Testis (tissue), 3 donors: ENCODE measurements around the gene ARID1B. TPM values are rescaled to one million over a fixed set of nuclear protein-coding genes. Genes with fewer than 3 reads are reported as not detected.

ENCODE experiments used
- DNase-seq: peaks from one replicate; pipeline ENCODE4 v3.0.0-alpha.2; 2019
- H3K27ac ChIP-seq, 2 donors: fragments of 200-600 bp; sonication (generic); one replicate each; pipeline ENCODE4 v1.5.1; 2019
- H3K27me3 ChIP-seq: fragments of 200-600 bp; sonication (generic); one replicate; pipeline ENCODE4 v1.5.1; 2019
- H3K36me3 ChIP-seq: fragments of 200-600 bp; sonication (generic); one replicate; pipeline ENCODE4 v1.5.1; 2017; ENCODE audit warnings: low read depth; ENCODE audit errors: missing control alignments
- H3K4me1 ChIP-seq: fragments of 200-600 bp; sonication (generic); one replicate; pipeline ENCODE4 v1.5.1; 2019
- H3K4me3 ChIP-seq, 2 donors: fragments of 200-600 bp; sonication (generic); one replicate each; pipeline ENCODE4 v1.5.1; 2017 to 2019
- H3K9me3 ChIP-seq: fragments of 200-600 bp; sonication (generic); one replicate; pipeline ENCODE4 v1.5.1; 2017
- POLR2A ChIP-seq: fragments of 450-650 bp; IDR thresholded peaks from one replicate; pipeline ENCODE4 v1.6.1; 2017; ENCODE audit warnings: antibody characterized with exemption, mild to moderate bottlenecking, moderate library complexity
- WGBS, 2 donors: methylation state at CpG; one replicate each; pipeline ENCODE4 v1.1.5; 2018; 5-methylcytosine and 5-hydroxymethylcytosine counted together
- intact Hi-C: fragments of 100-400 bp; cut with DNase I; formaldehyde crosslinking; loops from one replicate; pipeline ENCODE4 v1.15.1; 2023; ENCODE audit warnings: low total_unique reads
- polyA plus RNA-seq: library from polyadenylated mRNA; stranded (reverse); fragments of 350-450 nt; fragmentation: Illumina TruSeq; extraction: RNeasy Lipid Tissue Mini Kit (QIAGEN cat#74804); gene quantifications from one replicate; pipeline ENCODE4 v1.2.3, GENCODE V29; 2014; ENCODE audit warnings: low read depth, low replicate concordance; ENCODE audit not compliant: insufficient read depth
- total RNA-seq, 2 donors: library from RNA; depleted of rRNA; stranded (reverse); fragments of >200 nt; gene quantifications; one replicate each; pipeline ENCODE4 v1.2.3, GENCODE V29; 2016
- TF ChIP-seq, protein P1 (sequence below), 3 experiments: fragments of 450-650 bp in 2 of 3; fragments of 200-600 bp in 1 of 3; sonication (generic) in 1 of 3; IDR thresholded peaks; one replicate each; pipeline ENCODE4 v1.5.1; 2016 to 2019; ENCODE audit warnings: antibody characterized with exemption in 3 of 3, mild to moderate bottlenecking in 2 of 3, moderate library complexity in 1 of 3

Gene ARID1B
- total and polyA plus RNA-seq, 3 donors from 2014 or later, result 26.2 to 126 (median 103) TPM

DNA sequence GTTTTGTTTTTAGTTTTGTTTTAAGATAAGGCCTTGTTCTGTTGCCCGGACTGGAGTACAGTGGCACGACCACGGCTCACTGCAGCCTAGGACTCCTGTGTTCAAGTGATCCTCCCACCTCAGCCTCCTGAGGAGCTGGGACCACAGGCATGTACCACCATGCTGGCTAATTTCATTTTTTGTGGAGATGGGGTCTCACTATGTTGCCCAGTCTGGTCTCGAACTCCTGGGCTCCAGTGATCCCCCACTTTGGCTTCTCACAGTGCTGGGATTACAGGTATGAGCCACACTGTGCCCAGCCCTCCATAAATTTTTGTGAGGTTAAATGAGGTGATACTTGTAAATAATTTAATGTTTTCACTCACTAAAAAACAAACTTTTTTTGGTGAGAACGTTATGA lies 76.6 kb downstream of the ARID1B start:
- Histone ChIP-seq H3K4me3 (no peak overlapping the region), H3K27me3 (no peaks in the 10 kb centered on the region), H3K4me1 (peaks cover 8% of the 10 kb centered on the region), H3K9me3 (no peaks in the 10 kb centered on the region), H3K36me3 (no peaks in the 10 kb centered on the region), H3K27ac (no peak overlapping the region)
- intact Hi-C loops, result no loop called here
- WGBS, 2 donors, result 83 to 85% methylated on average over 5 of the region's 5 CpGs
- TF ChIP-seq, protein P1, sequence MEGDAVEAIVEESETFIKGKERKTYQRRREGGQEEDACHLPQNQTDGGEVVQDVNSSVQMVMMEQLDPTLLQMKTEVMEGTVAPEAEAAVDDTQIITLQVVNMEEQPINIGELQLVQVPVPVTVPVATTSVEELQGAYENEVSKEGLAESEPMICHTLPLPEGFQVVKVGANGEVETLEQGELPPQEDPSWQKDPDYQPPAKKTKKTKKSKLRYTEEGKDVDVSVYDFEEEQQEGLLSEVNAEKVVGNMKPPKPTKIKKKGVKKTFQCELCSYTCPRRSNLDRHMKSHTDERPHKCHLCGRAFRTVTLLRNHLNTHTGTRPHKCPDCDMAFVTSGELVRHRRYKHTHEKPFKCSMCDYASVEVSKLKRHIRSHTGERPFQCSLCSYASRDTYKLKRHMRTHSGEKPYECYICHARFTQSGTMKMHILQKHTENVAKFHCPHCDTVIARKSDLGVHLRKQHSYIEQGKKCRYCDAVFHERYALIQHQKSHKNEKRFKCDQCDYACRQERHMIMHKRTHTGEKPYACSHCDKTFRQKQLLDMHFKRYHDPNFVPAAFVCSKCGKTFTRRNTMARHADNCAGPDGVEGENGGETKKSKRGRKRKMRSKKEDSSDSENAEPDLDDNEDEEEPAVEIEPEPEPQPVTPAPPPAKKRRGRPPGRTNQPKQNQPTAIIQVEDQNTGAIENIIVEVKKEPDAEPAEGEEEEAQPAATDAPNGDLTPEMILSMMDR (IDR thresholded peaks at IDR 0.05), result no peak
- no peak for TF ChIP-seq POLR2A
- no peak for DNase-seq

GRCh38 chr6:156854466-156855161 lies 77.4 kb downstream of the ARID1B start:
- DNase-seq, result no peak
- H3K4me3 ChIP-seq, result no peak overlapping the region
- intact Hi-C loops, result no loop called here
- H3K36me3 ChIP-seq, result no peaks in the 10 kb centered on the region
- TF ChIP-seq POLR2A, result no peak
- TF ChIP-seq, protein P1 (IDR thresholded peaks at IDR 0.05), result no peak
- H3K9me3 ChIP-seq, result no peaks in the 10 kb centered on the region
- WGBS, 2 donors, result 91 to 94% methylated on average over 10 of the region's 10 CpGs
- no peaks in the 10 kb centered on the region for H3K27me3 ChIP-seq
- H3K4me1 ChIP-seq, result peaks cover 4% of the 10 kb centered on the region
- H3K27ac ChIP-seq, result no peak overlapping the region

DNA sequence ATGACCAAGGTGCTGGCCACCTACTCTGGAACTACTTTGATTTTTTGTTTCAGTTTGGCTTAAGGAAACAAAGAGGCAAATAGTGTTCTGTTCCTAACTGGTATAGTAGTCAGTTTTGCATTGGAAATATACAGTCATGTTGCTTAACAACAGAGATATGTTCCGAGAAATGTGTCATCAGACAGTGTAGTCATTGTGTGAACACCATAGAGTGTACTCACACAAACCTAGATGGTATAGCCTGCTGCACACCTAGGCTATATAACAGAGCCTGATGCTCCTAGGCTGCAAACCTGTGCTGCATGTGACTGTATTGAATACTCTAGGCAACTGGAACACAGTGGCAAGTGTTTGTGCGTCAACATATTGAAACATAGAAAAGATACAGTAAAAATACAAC lies 80.4 kb downstream of the ARID1B start:
- no peak overlapping the region for H3K27ac ChIP-seq
- H3K36me3 ChIP-seq, result no peaks in the 10 kb centered on the region
- no peaks in the 10 kb centered on the region for H3K9me3 ChIP-seq
- intact Hi-C loops, result no loop called here
- 65 to 81% methylated on average over 2 of the region's 2 CpGs for WGBS, 2 donors
- H3K27me3 ChIP-seq, result no peaks in the 10 kb centered on the region
- TF ChIP-seq, protein P1 (IDR thresholded peaks at IDR 0.05), result no peak
- no peak for TF ChIP-seq POLR2A
- DNase-seq, result no peak
- peaks cover 4% of the 10 kb centered on the region for H3K4me1 ChIP-seq
- no peak overlapping the region for H3K4me3 ChIP-seq

GRCh38 chr6:156859686-156860085 lies 82.5 kb downstream of the ARID1B start:
- DNase-seq, result no peak
- TF ChIP-seq, protein P1 (IDR thresholded peaks at IDR 0.05), result no peak
- TF ChIP-seq POLR2A, result no peak
- Histone ChIP-seq H3K4me3 (no peak overlapping the region), H3K27ac (no peak overlapping the region), H3K9me3 (no peaks in the 10 kb centered on the region), H3K36me3 (no peaks in the 10 kb centered on the region), H3K4me1 (peaks cover 4% of the 10 kb centered on the region), H3K27me3 (no peaks in the 10 kb centered on the region)
- 82 to 90% methylated on average over 1 of the region's 1 CpG for WGBS, 2 donors
- intact Hi-C loops, result no loop called here

- no peaks in the 10 kb centered on the region for H3K27me3 ChIP-seq
- no peak overlapping the region for H3K4me3 ChIP-seq
- no peaks in the 10 kb centered on the region for H3K36me3 ChIP-seq
- H3K4me1 ChIP-seq, result peaks cover 5% of the 10 kb centered on the region
- no peaks in the 10 kb centered on the region for H3K9me3 ChIP-seq
- intact Hi-C loops, result no loop called here
- H3K27ac ChIP-seq, result no peak overlapping the region
- WGBS, 2 donors, result 90 to 96% methylated on average over 7 of the region's 7 CpGs
- DNase-seq, result no peak
- TF ChIP-seq, protein P1 (IDR thresholded peaks at IDR 0.05), result no peak
- TF ChIP-seq POLR2A, result no peak
Measured at GRCh38 chr6:156862711-156863110, 85.5 kb downstream of the ARID1B start.
